ENCODE measurements around the gene HTR3B. TPM values are rescaled to one million over a fixed set of nuclear protein-coding genes. Genes with fewer than 3 reads are reported as not detected.

Gene HTR3B
- polyA plus RNA-seq, 3 donors from 2014 or later: not detected

DNA sequence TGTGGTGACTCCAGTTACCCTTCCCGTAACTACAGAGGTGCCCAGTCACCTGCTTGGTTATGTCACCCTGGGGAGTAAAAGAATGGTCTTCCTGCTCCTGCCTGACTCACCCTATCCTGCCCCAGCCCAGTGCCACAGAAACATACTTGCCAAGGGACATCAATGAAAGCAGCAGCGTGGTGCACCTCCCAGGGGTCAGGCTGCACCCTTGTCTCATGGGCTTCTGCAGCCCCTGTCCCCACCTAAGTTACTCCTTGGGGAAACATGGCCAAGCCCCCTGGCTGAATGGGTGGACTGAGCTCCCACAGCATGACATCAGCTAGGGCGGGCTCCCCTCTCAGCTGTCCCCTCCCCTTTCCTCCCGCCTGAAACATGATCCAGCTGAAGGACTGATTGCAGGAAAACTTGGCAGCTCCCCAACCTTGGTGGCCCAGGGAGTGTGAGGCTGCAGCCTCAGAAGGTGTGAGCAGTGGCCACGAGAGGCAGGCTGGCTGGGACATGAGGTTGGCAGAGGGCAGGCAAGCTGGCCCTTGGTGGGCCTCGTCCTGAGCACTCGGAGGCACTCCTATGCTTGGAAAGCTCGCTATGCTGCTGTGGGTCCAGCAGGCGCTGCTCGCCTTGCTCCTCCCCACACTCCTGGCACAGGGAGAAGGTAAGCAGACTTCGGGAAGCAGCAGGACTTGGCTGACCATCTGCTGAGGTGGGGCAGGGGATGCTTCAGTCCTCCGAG lies 70.3 kb downstream of the HTR3B start, which contains the start of gene HTR3A:
HTR3A (plus strand) TSS at position 368 of the 730 bp plus-strand sequence; CDS start at position 586, 218 bp downstream.
- Mint-ChIP-seq H3K9me3 (no peaks in the 10 kb centered on the region), H3K27me3 (ENCODE audit: low read depth in 3 of 3) (peaks cover 0 to 4% (median 2%) of the 10 kb centered on the region in 3 donors), H3K27ac (peak within 1 kb of the TSS in 1 of 6 donors; percentile 11), H3K4me1 (no peaks in the 10 kb centered on the region), H3K4me3 (no peak within 1 kb of the TSS), H3K36me3 (no peaks in the 10 kb centered on the region)
- no peak for DNase-seq

DNA sequence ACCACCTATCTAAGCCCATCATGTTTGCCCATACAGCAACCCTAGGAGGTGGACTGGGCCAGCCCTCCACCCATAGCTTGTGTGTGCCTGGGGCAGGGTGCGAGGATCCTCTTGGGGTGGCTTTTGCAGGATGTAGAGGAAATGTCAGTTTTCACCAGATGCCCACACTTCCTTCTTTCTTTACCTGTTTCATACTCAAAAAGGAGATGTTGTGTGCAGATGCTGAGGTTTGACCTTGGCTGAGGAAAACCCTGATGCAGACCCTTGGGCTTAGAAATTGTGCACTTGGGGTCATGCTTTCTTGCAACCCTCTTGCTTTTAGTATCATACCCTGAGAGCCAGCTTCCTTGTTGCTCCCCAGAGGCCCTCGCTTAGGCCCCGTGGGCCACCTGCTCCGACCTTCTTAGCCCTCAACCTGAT lies 72.5 kb downstream of the HTR3B start:
- no peaks in the 10 kb centered on the region for H3K36me3 Mint-ChIP-seq
- no peaks in the 10 kb centered on the region for H3K4me1 Mint-ChIP-seq
- no peak overlapping the region for H3K27ac Mint-ChIP-seq
- DNase-seq: no peak
- H3K9me3 Mint-ChIP-seq: no peaks in the 10 kb centered on the region
- peaks cover 0 to 1% (median 0%) of the 10 kb centered on the region in 3 donors for H3K27me3 Mint-ChIP-seq (ENCODE audit: low read depth in 3 of 3)
- H3K4me3 Mint-ChIP-seq: no peak overlapping the region

DNA sequence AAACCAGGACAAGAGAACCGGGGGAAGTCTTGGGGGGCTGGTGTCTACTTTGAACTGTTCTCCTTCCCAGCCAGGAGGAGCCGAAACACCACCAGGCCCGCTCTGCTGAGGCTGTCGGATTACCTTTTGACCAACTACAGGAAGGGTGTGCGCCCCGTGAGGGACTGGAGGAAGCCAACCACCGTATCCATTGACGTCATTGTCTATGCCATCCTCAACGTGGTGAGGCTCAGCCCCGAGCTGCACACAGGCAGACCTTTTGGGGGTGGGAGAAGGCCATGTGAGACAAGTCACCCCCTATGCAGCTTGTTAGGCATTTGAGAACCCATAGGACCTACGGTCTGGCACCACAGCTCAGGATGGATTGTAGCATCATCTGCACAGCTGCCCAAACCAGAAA lies 73.1 kb downstream of the HTR3B start:
- DNase-seq: no peak
- H3K4me3 Mint-ChIP-seq: no peak overlapping the region
- H3K27me3 Mint-ChIP-seq (ENCODE audit: low read depth in 3 of 3): peaks cover 0 to 1% (median 0%) of the 10 kb centered on the region in 3 donors
- H3K27ac Mint-ChIP-seq: no peak overlapping the region
- H3K4me1 Mint-ChIP-seq: no peaks in the 10 kb centered on the region
- no peaks in the 10 kb centered on the region for H3K36me3 Mint-ChIP-seq
- H3K9me3 Mint-ChIP-seq: no peaks in the 10 kb centered on the region

DNA sequence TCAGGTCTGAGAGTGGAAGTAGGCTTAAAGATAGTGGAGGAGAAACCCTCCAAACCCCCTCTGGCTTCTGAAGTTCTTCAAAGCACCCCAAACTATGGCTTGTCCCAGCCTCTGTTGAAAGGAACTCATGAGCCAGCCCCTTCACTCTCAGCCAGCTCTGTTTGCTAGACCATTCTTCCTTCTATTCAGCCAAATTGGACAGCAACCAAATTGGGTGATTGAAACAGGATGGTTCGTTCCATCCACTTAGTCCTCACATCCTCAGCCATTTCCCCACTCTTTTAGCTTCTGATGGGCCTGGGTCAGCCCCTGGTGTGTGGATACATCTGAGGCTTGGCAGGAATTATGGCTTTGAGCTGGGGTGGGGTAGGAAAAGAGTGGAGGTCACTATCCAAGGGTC lies 74.8 kb downstream of the HTR3B start:
- Mint-ChIP-seq H3K27ac (no peak overlapping the region), H3K4me1 (no peaks in the 10 kb centered on the region), H3K4me3 (no peak overlapping the region), H3K9me3 (no peaks in the 10 kb centered on the region), H3K27me3 (ENCODE audit: low read depth in 3 of 3) (peaks cover 5 to 6% (median 5%) of the 10 kb centered on the region in 3 donors), H3K36me3 (no peaks in the 10 kb centered on the region)
- no peak for DNase-seq

DNA sequence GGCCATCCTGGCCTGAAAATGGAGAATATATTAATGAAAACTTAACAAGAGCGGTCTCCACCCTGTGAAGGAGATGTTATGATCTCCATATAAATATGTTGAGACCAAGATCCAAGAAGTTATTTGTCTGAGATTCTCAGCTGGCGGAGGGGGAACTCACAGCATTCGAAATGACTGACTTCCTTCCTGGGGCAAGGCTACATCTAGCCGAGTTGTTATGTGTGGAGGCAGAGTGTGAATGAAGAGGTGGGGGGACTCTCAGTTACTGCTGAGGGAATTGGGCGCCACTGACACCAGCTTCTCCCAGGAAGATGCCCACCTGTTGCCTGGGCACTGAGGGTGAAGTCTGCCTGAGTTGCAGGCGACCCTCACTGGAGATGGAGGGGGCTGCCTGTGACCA lies 76.2 kb downstream of the HTR3B start:
- Mint-ChIP-seq H3K4me1 (no peaks in the 10 kb centered on the region), H3K36me3 (no peaks in the 10 kb centered on the region), H3K27ac (no peak overlapping the region), H3K27me3 (ENCODE audit: low read depth in 3 of 3) (peaks cover 5 to 7% (median 6%) of the 10 kb centered on the region in 3 donors), H3K9me3 (no peaks in the 10 kb centered on the region), H3K4me3 (no peak overlapping the region)
- no peak for DNase-seq

DNA sequence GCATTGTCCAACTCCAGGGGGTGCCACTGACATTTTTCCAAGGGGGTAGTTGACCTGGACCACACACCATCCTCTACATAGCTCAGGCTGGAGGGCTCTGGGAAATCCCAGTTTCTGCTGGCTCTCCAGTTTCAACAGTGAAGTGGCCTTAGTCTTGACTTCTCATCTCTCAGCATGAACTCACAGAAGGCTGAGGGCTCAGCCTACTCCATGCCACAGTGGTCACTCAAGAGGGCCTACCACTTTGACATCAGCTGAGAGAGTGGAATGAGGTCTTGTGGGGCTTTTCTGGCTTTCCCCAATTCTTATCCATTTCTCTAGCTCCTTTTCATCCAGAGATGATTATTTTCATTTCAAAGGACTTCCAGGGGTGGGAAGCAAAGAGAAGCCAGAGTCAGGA lies 77.7 kb downstream of the HTR3B start:
- H3K36me3 Mint-ChIP-seq: no peaks in the 10 kb centered on the region

DNA sequence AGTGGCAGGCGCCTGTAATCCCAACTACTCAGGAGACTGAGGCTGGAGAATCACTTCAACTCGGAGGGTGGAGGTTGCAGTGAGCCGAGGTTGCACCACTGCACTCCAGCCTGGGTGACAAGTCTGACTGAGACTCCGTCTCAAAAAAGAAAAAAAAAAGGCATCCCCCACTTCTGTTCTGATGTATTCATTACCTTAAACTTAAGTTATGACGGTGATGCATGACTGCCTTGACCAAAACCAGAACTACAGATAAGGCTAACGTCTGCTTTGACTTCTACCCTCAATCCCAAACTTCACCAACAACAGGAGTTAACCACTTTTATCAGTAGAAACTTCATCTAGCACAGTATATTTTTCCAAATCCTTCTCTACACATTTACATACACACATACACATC lies 80.2 kb downstream of the HTR3B start:
- H3K27ac Mint-ChIP-seq: no peak overlapping the region

More for the DNA sequence above, 77.7 kb downstream of the HTR3B start:
- Mint-ChIP-seq H3K4me3 (no peak overlapping the region), H3K27ac (no peak overlapping the region), H3K27me3 (ENCODE audit: low read depth in 3 of 3) (peaks cover 5 to 10% (median 8%) of the 10 kb centered on the region in 3 donors), H3K4me1 (no peaks in the 10 kb centered on the region), H3K9me3 (no peaks in the 10 kb centered on the region)
- DNase-seq: no peak

DNA sequence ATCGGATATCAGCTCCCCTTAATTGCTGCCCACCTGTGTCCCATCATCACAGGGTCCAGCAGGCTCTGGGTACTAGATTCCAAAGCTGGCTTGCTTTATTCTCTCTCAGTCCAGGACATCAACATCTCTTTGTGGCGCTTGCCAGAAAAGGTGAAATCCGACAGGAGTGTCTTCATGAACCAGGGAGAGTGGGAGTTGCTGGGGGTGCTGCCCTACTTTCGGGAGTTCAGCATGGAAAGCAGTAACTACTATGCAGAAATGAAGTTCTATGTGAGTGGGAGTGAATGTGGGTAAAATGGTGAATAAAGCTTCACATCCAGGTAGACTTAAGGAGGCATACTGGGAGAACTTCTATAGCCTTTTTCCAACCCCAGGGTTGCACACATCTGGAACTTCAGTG lies 81.3 kb downstream of the HTR3B start:
- no peak overlapping the region for H3K4me3 Mint-ChIP-seq
- H3K27ac Mint-ChIP-seq: no peak overlapping the region
- H3K4me1 Mint-ChIP-seq: no peaks in the 10 kb centered on the region

More for the DNA sequence above, 80.2 kb downstream of the HTR3B start:
- H3K36me3 Mint-ChIP-seq: no peaks in the 10 kb centered on the region
- H3K4me3 Mint-ChIP-seq: no peak overlapping the region
- DNase-seq: no peak
- no peaks in the 10 kb centered on the region for H3K4me1 Mint-ChIP-seq
- peaks cover 4 to 21% (median 8%) of the 10 kb centered on the region in 3 donors for H3K27me3 Mint-ChIP-seq (ENCODE audit: low read depth in 3 of 3)
- no peaks in the 10 kb centered on the region for H3K9me3 Mint-ChIP-seq

DNA sequence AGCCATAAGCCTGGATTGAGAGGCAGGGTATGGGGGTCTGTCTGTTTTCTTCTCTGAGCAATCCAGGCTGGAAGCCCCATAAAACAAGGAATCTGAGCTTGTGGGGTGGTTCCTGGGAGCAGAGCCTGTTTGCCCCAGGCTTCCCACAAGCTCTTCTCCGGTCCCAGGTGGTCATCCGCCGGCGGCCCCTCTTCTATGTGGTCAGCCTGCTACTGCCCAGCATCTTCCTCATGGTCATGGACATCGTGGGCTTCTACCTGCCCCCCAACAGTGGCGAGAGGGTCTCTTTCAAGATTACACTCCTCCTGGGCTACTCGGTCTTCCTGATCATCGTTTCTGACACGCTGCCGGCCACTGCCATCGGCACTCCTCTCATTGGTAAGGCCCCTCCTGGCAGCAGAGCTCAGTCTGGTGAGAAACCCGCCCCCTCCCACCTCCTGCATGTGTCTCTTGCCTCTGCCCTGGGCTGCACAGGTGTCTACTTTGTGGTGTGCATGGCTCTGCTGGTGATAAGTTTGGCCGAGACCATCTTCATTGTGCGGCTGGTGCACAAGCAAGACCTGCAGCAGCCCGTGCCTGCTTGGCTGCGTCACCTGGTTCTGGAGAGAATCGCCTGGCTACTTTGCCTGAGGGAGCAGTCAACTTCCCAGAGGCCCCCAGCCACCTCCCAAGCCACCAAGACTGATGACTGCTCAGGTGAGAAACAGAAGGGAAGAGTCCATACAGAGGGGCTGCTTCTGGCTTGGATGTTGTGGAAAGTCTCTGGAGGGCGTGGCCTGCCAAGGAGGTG lies 82.0 kb downstream of the HTR3B start:
- no peak overlapping the region for H3K4me3 Mint-ChIP-seq
- no peaks in the 10 kb centered on the region for H3K36me3 Mint-ChIP-seq
- H3K27ac Mint-ChIP-seq: no peak overlapping the region
- peaks cover 4 to 25% (median 8%) of the 10 kb centered on the region in 3 donors for H3K27me3 Mint-ChIP-seq (ENCODE audit: low read depth in 3 of 3)
- no peak for DNase-seq
- H3K4me1 Mint-ChIP-seq: no peaks in the 10 kb centered on the region
- no peaks in the 10 kb centered on the region for H3K9me3 Mint-ChIP-seq

More for the DNA sequence above, 81.3 kb downstream of the HTR3B start:
- Mint-ChIP-seq H3K36me3 (no peaks in the 10 kb centered on the region), H3K9me3 (no peaks in the 10 kb centered on the region), H3K27me3 (ENCODE audit: low read depth in 3 of 3) (peaks cover 4 to 22% (median 8%) of the 10 kb centered on the region in 3 donors)
- no peak for DNase-seq

DNA sequence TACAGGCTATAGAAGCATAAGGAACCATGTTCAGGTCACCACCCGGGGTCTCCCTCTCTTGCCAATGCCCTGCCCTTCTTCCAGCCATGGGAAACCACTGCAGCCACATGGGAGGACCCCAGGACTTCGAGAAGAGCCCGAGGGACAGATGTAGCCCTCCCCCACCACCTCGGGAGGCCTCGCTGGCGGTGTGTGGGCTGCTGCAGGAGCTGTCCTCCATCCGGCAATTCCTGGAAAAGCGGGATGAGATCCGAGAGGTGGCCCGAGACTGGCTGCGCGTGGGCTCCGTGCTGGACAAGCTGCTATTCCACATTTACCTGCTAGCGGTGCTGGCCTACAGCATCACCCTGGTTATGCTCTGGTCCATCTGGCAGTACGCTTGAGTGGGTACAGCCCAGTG lies 84.8 kb downstream of the HTR3B start:
- Mint-ChIP-seq H3K4me1 (no peaks in the 10 kb centered on the region), H3K4me3 (no peak overlapping the region), H3K9me3 (no peaks in the 10 kb centered on the region), H3K27me3 (ENCODE audit: low read depth in 3 of 3) (peaks cover 0 to 23% (median 7%) of the 10 kb centered on the region in 3 donors), H3K27ac (no peak overlapping the region), H3K36me3 (no peaks in the 10 kb centered on the region)
- DNase-seq: no peak

DNA sequence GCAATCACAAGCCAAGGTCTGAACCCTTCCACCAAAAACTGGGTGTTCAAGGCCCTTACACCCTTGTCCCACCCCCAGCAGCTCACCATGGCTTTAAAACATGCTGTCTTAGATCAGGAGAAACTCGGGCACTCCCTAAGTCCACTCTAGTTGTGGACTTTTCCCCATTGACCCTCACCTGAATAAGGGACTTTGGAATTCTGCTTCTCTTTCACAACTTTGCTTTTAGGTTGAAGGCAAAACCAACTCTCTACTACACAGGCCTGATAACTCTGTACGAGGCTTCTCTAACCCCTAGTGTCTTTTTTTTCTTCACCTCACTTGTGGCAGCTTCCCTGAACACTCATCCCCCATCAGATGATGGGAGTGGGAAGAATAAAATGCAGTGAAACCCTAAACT lies 85.3 kb downstream of the HTR3B start:
- no peaks in the 10 kb centered on the region for H3K4me1 Mint-ChIP-seq
- H3K4me3 Mint-ChIP-seq: no peak overlapping the region
- no peak for DNase-seq
- no peak overlapping the region for H3K27ac Mint-ChIP-seq
- no peaks in the 10 kb centered on the region for H3K36me3 Mint-ChIP-seq
- peaks cover 3 to 27% (median 7%) of the 10 kb centered on the region in 3 donors for H3K27me3 Mint-ChIP-seq (ENCODE audit: low read depth in 3 of 3)
- H3K9me3 Mint-ChIP-seq: no peaks in the 10 kb centered on the region

DNA sequence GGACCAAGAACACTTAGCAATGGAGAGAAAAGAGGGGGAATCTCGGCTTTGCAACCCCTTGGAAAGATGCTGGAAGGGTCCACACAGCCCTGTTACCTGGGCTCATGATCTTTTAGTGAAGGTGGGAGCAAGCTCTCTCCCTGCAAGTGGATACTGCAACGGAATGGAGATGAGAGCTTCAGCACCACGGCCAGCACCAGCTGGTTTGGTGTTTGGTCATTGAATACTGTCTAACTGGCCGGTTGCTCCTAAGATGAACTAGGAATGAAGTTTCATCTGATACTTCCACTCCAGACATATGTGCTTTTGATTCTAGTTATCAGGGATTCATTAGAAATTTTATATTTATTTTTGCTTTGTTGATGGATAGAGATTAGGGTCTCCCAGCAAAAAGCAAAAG lies 86.6 kb downstream of the HTR3B start:
- H3K4me3 Mint-ChIP-seq: no peak overlapping the region
- peaks cover 3 to 31% (median 4%) of the 10 kb centered on the region in 3 donors for H3K27me3 Mint-ChIP-seq (ENCODE audit: low read depth in 3 of 3)
- no peaks in the 10 kb centered on the region for H3K36me3 Mint-ChIP-seq
- no peak for DNase-seq
- H3K4me1 Mint-ChIP-seq: no peaks in the 10 kb centered on the region
- no peak overlapping the region for H3K27ac Mint-ChIP-seq
- H3K9me3 Mint-ChIP-seq: no peaks in the 10 kb centered on the region

DNA sequence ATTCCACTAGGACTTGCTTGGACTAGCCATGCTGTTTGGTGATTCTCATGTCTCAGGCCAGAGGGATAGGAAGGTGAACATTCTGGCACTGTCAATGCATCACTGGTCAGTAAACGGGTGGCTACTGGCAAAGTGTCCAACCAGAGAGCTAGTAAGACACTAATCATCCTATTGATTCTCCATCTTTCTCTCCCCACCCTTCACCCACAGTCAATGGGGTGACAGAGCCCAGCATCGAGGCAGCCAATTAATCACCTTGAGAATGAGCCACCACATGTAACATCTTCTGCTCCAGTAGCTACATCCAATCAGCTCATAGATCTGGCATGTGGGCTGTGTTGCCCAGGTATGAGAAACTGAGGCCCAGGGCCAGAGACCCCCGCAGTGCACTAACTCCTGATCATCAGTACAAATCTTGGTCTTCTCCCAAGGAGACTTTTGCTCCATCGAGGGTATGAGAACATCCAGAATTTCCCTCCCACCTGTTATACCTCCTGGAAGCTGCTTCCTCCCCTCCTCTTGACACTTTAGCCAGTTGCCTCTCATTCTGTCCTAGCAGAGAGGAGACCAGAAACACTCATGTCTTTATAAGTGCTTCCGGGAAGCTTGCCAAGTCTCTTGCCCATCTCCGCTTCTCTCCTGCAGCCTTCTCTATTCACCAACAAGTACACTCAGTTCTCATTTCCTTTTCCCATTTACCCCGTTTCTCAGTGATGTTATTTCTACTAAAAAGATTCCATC lies 87.3 kb downstream of the HTR3B start:
- Mint-ChIP-seq H3K9me3 (no peaks in the 10 kb centered on the region), H3K4me1 (no peaks in the 10 kb centered on the region), H3K27ac (no peak overlapping the region), H3K4me3 (no peak overlapping the region), H3K36me3 (no peaks in the 10 kb centered on the region), H3K27me3 (ENCODE audit: low read depth in 3 of 3) (peaks cover 3 to 27% (median 3%) of the 10 kb centered on the region in 3 donors)
- no peak for DNase-seq
